Hippocampal formation (tissue), 2 donors: Measurements from ENCODE around the gene ANKRD36C.
"Not testable (repeated sequence)": the region's sequence is repeated elsewhere in the genome, so short reads cannot be mapped to it uniquely, and the experiment has no call there.

Experiments used
- DNase-seq, 2 donors: peaks; one replicate each; lab custom pipeline; 2025; lab: John Stamatoyannopoulos, UW

ANKRD36C gene

GRCh38 chr2:96006248-96006647 is 14.6 kb upstream of the ANKRD36C start:
- not testable (repeated sequence) for DNase-seq

- not testable (repeated sequence) for DNase-seq
These were observed 1.1 kb upstream of the ANKRD36C start for GRCh38 chr2:95992520-95993272.

- DNase-seq = not testable (repeated sequence)
These were observed 478 bp upstream of the ANKRD36C start for GRCh38 chr2:95992102-95992501.

- not testable (repeated sequence) for DNase-seq
These were observed 740 bp downstream of the ANKRD36C start for GRCh38 chr2:95990884-95991283.

GRCh38 chr2:95951662-95952061 is 40.0 kb downstream of the ANKRD36C start:
- not testable (repeated sequence) for DNase-seq

GRCh38 chr2:95948039-95948438 is 43.6 kb downstream of the ANKRD36C start:
- not testable (repeated sequence) for DNase-seq

- DNase-seq = not testable (repeated sequence)
These were observed 51.7 kb downstream of the ANKRD36C start for GRCh38 chr2:95939947-95940346.

GRCh38 chr2:95930740-95931139 is 60.9 kb downstream of the ANKRD36C start:
- not testable (repeated sequence) for DNase-seq

- not testable (repeated sequence) for DNase-seq
These were observed 74.6 kb downstream of the ANKRD36C start for GRCh38 chr2:95917007-95917406.

GRCh38 chr2:95915131-95915530 is 76.5 kb downstream of the ANKRD36C start:
- not testable (repeated sequence) for DNase-seq

GRCh38 chr2:95911431-95911830 is 80.2 kb downstream of the ANKRD36C start:
- DNase-seq = not testable (repeated sequence)

GRCh38 chr2:95894443-95894842 is 97.2 kb downstream of the ANKRD36C start:
- DNase-seq = not testable (repeated sequence)

- not testable (repeated sequence) for DNase-seq
These were observed 123.7 kb downstream of the ANKRD36C start for GRCh38 chr2:95867929-95868328.

GRCh38 chr2:95867047-95867677 is 124.5 kb downstream of the ANKRD36C start:
- not testable (repeated sequence) for DNase-seq

GRCh38 chr2:95862121-95862520 is 129.5 kb downstream of the ANKRD36C start:
- DNase-seq = not testable (repeated sequence)

- DNase-seq = no peak
These were observed 155.5 kb downstream of the ANKRD36C start for GRCh38 chr2:95836151-95836550.

- not testable (repeated sequence) for DNase-seq
These were observed 157.3 kb downstream of the ANKRD36C start for GRCh38 chr2:95834077-95835013.

GRCh38 chr2:95824218-95824617 is 167.4 kb downstream of the ANKRD36C start:
- not testable (repeated sequence) for DNase-seq

GRCh38 chr2:95817521-95817920 is 174.1 kb downstream of the ANKRD36C start:
- not testable (repeated sequence) for DNase-seq

- not testable (repeated sequence) for DNase-seq
These were observed 178.3 kb downstream of the ANKRD36C start for GRCh38 chr2:95813311-95813710.

GRCh38 chr2:95799892-95800291 is 191.7 kb downstream of the ANKRD36C start:
- DNase-seq = no peak
